H1 (cell line): ENCODE measurements around the gene CDKN2B-AS1. TPM values are rescaled to one million over a fixed set of nuclear protein-coding genes. Genes with fewer than 3 reads are reported as not detected.

Source experiments
- CTCF ChIA-PET: fragments of 300-600 bp; sonication (Branson Sonifier 250); formaldehyde crosslinking; loops from one replicate; lab custom pipeline; 2021; ENCODE audit not compliant: partially characterized antibody; lab: Charles Lee
- POLR2A ChIA-PET: fragments of 300-600 bp; sonication (Branson Sonifier 250); formaldehyde crosslinking; loops from one replicate; lab custom pipeline; 2021; ENCODE audit warnings: inconsistent platforms; ENCODE audit not compliant: partially characterized antibody; lab: Charles Lee
- DNase-seq, 2 experiments: peaks; one replicate each; pipeline versions ENCODE4 v3.0.0 to v3.0.0-alpha.2; 2010 to 2022; ENCODE audit warnings: low spot score in 2 of 2, low read depth in 1 of 2, mixed read lengths in 1 of 2
- FAIRE-seq: peaks from 2 replicates; lab custom pipeline; 2011; peaks lifted over from hg19 to GRCh38; lab: Jason Lieb, UNC
- H2AFZ ChIP-seq: 2 replicates; pipeline ENCODE4 v1.8.1; 2012; ENCODE audit warnings: low read length, inconsistent platforms
- H2AK5ac ChIP-seq: 2 replicates; pipeline ENCODE4 v1.6.1; 2013; ENCODE audit warnings: low read depth, low read length
- H2BK120ac ChIP-seq: replicated peaks from 2 replicates; pipeline ENCODE3; 2013; ENCODE audit warnings: low read depth, low read length, inconsistent platforms
- H2BK12ac ChIP-seq: 2 replicates; pipeline ENCODE4 v1.6.1; 2013; ENCODE audit warnings: low read depth, low read length
- H2BK15ac ChIP-seq: 2 replicates; pipeline ENCODE4 v1.6.1; 2013; ENCODE audit warnings: low read length
- H2BK20ac ChIP-seq: 2 replicates; pipeline ENCODE4 v1.6.1; 2013; ENCODE audit warnings: low read length
- H2BK5ac ChIP-seq: 2 replicates; pipeline ENCODE4 v1.6.1; 2013; ENCODE audit warnings: low read depth, low read length
- H3K14ac ChIP-seq: 2 replicates; pipeline ENCODE4 v1.6.1; 2013; ENCODE audit warnings: inconsistent platforms; ENCODE audit not compliant: insufficient read length
- H3K18ac ChIP-seq: 2 replicates; pipeline ENCODE4 v1.6.1; 2013; ENCODE audit warnings: low read length; ENCODE audit errors: extremely low read depth
- H3K23ac ChIP-seq: 2 replicates; pipeline ENCODE4 v1.6.1; 2013; ENCODE audit warnings: inconsistent platforms; ENCODE audit not compliant: insufficient read length
- H3K23me2 ChIP-seq: 2 replicates; pipeline ENCODE4 v1.6.1; 2013; ENCODE audit warnings: low read depth, low read length
- H3K27ac ChIP-seq: 2 replicates; pipeline ENCODE4 v1.6.1; 2011; ENCODE audit warnings: low read depth, low read length, inconsistent platforms
- H3K27me3 ChIP-seq, 4 experiments: replicated peaks in 1 of 4; 1 replicate in 1 of 4; 2 replicates in 3 of 4; pipeline versions ENCODE4 v1.6.1 to v1.8.1; 2011 to 2013; ENCODE audit warnings: low read length in 3 of 4, mild to moderate bottlenecking in 3 of 4, inconsistent platforms in 2 of 4, mixed read lengths in 2 of 4, moderate library complexity in 1 of 4; ENCODE audit not compliant: control insufficient read depth in 3 of 4, insufficient read depth in 3 of 4; ENCODE audit errors: extremely low read depth in 1 of 4
- H3K36me3 ChIP-seq, 4 experiments: 2 replicates each; pipeline versions ENCODE4 v1.6.1 to v1.8.1; 2011 to 2013; ENCODE audit warnings: mild to moderate bottlenecking in 4 of 4, low read length in 3 of 4, moderate library complexity in 2 of 4, control low read depth in 1 of 4, inconsistent platforms in 1 of 4; ENCODE audit not compliant: insufficient read depth in 4 of 4, control insufficient read depth in 2 of 4
- H3K4ac ChIP-seq: replicated peaks from 2 replicates; pipeline ENCODE3; 2013; ENCODE audit warnings: low read length, low read depth, mixed read lengths, inconsistent platforms; ENCODE audit not compliant: insufficient read length
- H3K4me1 ChIP-seq, 4 experiments: replicated peaks in 1 of 4; 1 replicate in 1 of 4; 2 replicates in 3 of 4; pipeline versions ENCODE4 v1.6.1 to v1.8.1; 2011 to 2013; ENCODE audit warnings: low read length in 3 of 4, inconsistent platforms in 2 of 4, mixed read lengths in 1 of 4; ENCODE audit not compliant: insufficient read depth in 4 of 4, control insufficient read depth in 3 of 4
- H3K4me2 ChIP-seq, 2 experiments: 2 replicates each; pipeline versions ENCODE4 v1.6.1 to v1.8.1; 2011 to 2013; ENCODE audit warnings: low read depth in 2 of 2, low read length in 2 of 2, control low read depth in 1 of 2, inconsistent platforms in 1 of 2, mild to moderate bottlenecking in 1 of 2; ENCODE audit not compliant: insufficient read depth in 1 of 2
- H3K4me3 ChIP-seq, 4 experiments: fragments of 200-600, 300-600 bp in 1 of 4; sonication (generic), shearing (Covaris generic), sonication (Bioruptor Twin) in 1 of 4; 2 replicates each; pipeline versions ENCODE4 v1.5.1 to v1.8.1; 2011 to 2016; ENCODE audit warnings: low read length in 4 of 4, low read depth in 3 of 4, control low read depth in 2 of 4, inconsistent platforms in 2 of 4, mild to moderate bottlenecking in 2 of 4, mixed read lengths in 1 of 4, moderate library complexity in 1 of 4; ENCODE audit not compliant: insufficient read depth in 2 of 4; ENCODE audit errors: extremely low read depth in 1 of 4
- H3K56ac ChIP-seq: replicated peaks from 2 replicates; pipeline ENCODE3; 2013; ENCODE audit warnings: low read depth, mild to moderate bottlenecking, mixed read lengths, low read length, inconsistent platforms; ENCODE audit not compliant: insufficient read length
- H3K79me1 ChIP-seq: 2 replicates; pipeline ENCODE4 v1.6.1; 2013; ENCODE audit warnings: low read depth, low read length, control low read depth
- H3K79me2 ChIP-seq, 2 experiments: 2 replicates each; pipeline versions ENCODE4 v1.6.1 to v1.8.1; 2012 to 2013; ENCODE audit warnings: low read length in 2 of 2, mild to moderate bottlenecking in 2 of 2, inconsistent platforms in 1 of 2; ENCODE audit not compliant: insufficient read depth in 2 of 2, control insufficient read depth in 1 of 2
- H3K9ac ChIP-seq, 4 experiments: replicated peaks in 1 of 4; 1 replicate in 1 of 4; 2 replicates in 3 of 4; pipeline versions ENCODE4 v1.6.1 to v1.8.1; 2011 to 2013; ENCODE audit warnings: low read depth in 3 of 4, low read length in 3 of 4, control low read depth in 2 of 4, mild to moderate bottlenecking in 2 of 4, moderate library complexity in 2 of 4, inconsistent platforms in 1 of 4; ENCODE audit errors: extremely low read depth in 1 of 4
- H3K9me3 ChIP-seq, 2 experiments: 2 replicates each; pipeline versions ENCODE4 v1.6.1 to v1.8.1; 2012 to 2013; ENCODE audit warnings: mild to moderate bottlenecking in 2 of 2, moderate library complexity in 2 of 2, control low read depth in 1 of 2, inconsistent platforms in 1 of 2, low read depth in 1 of 2, low read length in 1 of 2, mixed read lengths in 1 of 2; ENCODE audit not compliant: insufficient read depth in 2 of 2
- H4K20me1 ChIP-seq, 2 experiments: replicated peaks in 1 of 2; 2 replicates each; pipeline versions ENCODE3 to v1.8.1; 2011 to 2013; ENCODE audit warnings: inconsistent platforms in 2 of 2, low read length in 2 of 2, mild to moderate bottlenecking in 1 of 2; ENCODE audit not compliant: insufficient read depth in 2 of 2, control insufficient read depth in 1 of 2
- H4K5ac ChIP-seq: 2 replicates; pipeline ENCODE4 v1.6.1; 2013; ENCODE audit warnings: low read length, low read depth, mixed read lengths, inconsistent platforms; ENCODE audit not compliant: insufficient read length
- H4K8ac ChIP-seq: 2 replicates; pipeline ENCODE4 v1.8.0; 2013; ENCODE audit warnings: mild to moderate bottlenecking, moderate library complexity, low read length, inconsistent platforms; ENCODE audit not compliant: insufficient read depth; ENCODE audit errors: extremely low read depth
- H4K91ac ChIP-seq: replicated peaks from 2 replicates; pipeline ENCODE3; 2013; ENCODE audit warnings: low read length, mixed read lengths, inconsistent platforms; ENCODE audit not compliant: insufficient read length
- ASH2L ChIP-seq: fragments of 200-600, 300-600 bp; sonication (generic); IDR thresholded peaks from one replicate; pipeline ENCODE4 v1.7.1; 2017; ENCODE audit warnings: low read length
- CBX5 ChIP-seq: fragments of 300-800, 300-1000 bp; sonication (generic); IDR thresholded peaks from 2 replicates; pipeline ENCODE4 v1.7.1; 2016; ENCODE audit warnings: antibody characterized with exemption, low read length, low read depth
- KDM1A ChIP-seq: fragments of 200-600, 300-600 bp; sonication (generic); IDR thresholded peaks from 2 replicates; pipeline ENCODE4 v1.7.1; 2016; ENCODE audit warnings: mild to moderate bottlenecking, low read length, borderline replicate concordance
- MAFK ChIP-seq: IDR thresholded peaks from 2 replicates; pipeline ENCODE4 v1.6.1; 2012; ENCODE audit warnings: low read depth, mild to moderate bottlenecking, improper control_type of control experiment, low read length
- NANOG ChIP-seq: IDR thresholded peaks from 2 replicates; pipeline ENCODE4 v1.6.1; 2011; ENCODE audit warnings: low read length, low read depth, mild to moderate bottlenecking, inconsistent platforms; ENCODE audit not compliant: insufficient read depth, poor library complexity, severe bottlenecking
- PHF8 ChIP-seq: fragments of 200-600 bp; sonication (generic); conservative IDR thresholded peaks from 2 replicates; pipeline ENCODE4 v1.7.1; 2012; ENCODE audit warnings: low read depth, mild to moderate bottlenecking, inconsistent platforms, low read length, moderate library complexity
- POU5F1 ChIP-seq: IDR thresholded peaks from 2 replicates; pipeline ENCODE4 v1.6.1; 2011; ENCODE audit warnings: low read depth, mild to moderate bottlenecking, low read length, moderate library complexity
- RNF2 ChIP-seq: fragments of 200-900, 300-1000 bp; sonication (generic); IDR thresholded peaks from 2 replicates; pipeline ENCODE4 v1.7.1; 2016; ENCODE audit warnings: borderline replicate concordance, low read depth, mild to moderate bottlenecking, antibody characterized with exemption, low read length; ENCODE audit not compliant: poor library complexity, severe bottlenecking; ENCODE audit errors: missing control alignments
- SP1 ChIP-seq: IDR thresholded peaks from 2 replicates; pipeline ENCODE4 v1.6.1; 2011; ENCODE audit warnings: low read depth, low read length
- WGBS, 2 experiments: shearing (Covaris generic) in 1 of 2; methylation state at CpG; one replicate each; pipeline versions ENCODE4 v1.1.6 to v1.1.7; 2013 to 2015; ENCODE audit warnings: low lambda C conversion rate in 2 of 2, mixed read lengths in 2 of 2, inconsistent platforms in 1 of 2, low coverage in 1 of 2, missing lambda C conversion rate in 1 of 2; ENCODE audit not compliant: insufficient replicate concordance in 2 of 2, insufficient coverage in 1 of 2, insufficient read length in 1 of 2; ENCODE audit errors: extremely low coverage in 1 of 2, missing lambda C conversion rate in 1 of 2; 5-methylcytosine and 5-hydroxymethylcytosine counted together
- polyA plus RNA-seq, 7 experiments: library from polyadenylated mRNA; depleted of rRNA in 3 of 7; stranded (reverse) in 5 of 7; unstranded in 2 of 7; fragments of >200 nt in 5 of 7; fragments of 200-250 nt in 2 of 7; gene quantifications; 1 replicate in 5 of 7; 2 replicates in 1 of 7; 4 replicates in 1 of 7; pipeline versions ENCODE4 v1.2.1 to v1.2.3, GENCODE V29; 2011 to 2013; ENCODE audit warnings: missing spikeins in 2 of 7, mixed read lengths in 2 of 7
- total RNA-seq: library from RNA; stranded (reverse); fragmentation: NEBNext Ultra II Directional; extraction: Animal tissue kit (Norgen Biotek cat#: 25700); gene quantifications from 2 replicates; pipeline ENCODE4 v1.2.1, GENCODE V29; 2021
- TF ChIP-seq, protein P1 (sequence below): IDR thresholded peaks from 2 replicates; pipeline ENCODE4 v1.6.1; 2012; ENCODE audit warnings: inconsistent platforms

The CDKN2B-AS1 gene
- total and polyA plus RNA-seq, 2 of the 8 experiments (the other 6 are each of a cell fraction or from before 2014, with no cell fraction given), result not detected

DNA sequence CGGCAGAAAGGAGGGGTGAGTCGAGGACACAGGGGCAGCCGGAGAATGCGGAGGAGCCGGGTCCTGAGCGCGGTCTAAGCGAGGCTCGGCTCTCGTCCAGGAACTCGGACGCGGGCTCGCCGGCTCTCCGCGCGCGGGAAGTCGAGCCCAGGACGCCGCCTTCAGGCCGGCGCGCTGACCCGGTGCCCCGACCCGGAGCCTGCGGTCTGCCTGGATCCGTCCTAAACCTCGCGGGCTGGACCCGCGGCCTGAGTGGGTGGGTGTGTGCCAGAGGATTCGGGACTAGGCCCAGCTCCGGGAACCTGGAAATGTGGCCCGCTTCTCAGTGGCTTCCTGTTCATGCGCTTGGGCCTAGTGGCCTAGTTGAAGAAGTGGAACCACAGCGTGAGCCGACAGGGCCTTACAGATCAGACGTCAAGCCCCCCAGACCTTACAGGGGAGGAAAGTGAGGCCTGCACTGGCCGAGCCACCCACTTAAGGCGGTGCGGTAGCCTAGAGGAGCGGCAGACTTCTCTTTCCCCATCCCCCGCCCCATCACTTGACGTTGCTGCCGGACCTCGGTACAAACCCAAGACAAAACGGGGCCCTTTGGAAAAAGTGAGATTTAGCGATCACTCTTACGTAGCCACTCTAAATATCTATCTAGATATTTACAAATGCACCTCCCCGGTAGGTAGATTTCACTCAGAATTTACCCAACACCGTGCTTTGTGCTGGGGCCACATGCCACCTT is 1.2 kb downstream of the CDKN2B-AS1 start:
- H3K4me2 ChIP-seq, result peak overlapping the region; percentile 86 to 95
- peak in 1 of 2 experiments; percentile 80 for DNase-seq
- FAIRE-seq, result no peak
- H3K27me3 ChIP-seq, result peaks cover 22 to 66% (median 52%) of the 10 kb centered on the region in 4 experiments
- ChIA-PET CTCF (interaction anchor here (0.6 to 3.3 kb wide), 7 partner anchors 9 to 211 kb away, joined by 3 to 39 read pairs (median 6); partner anchors contain the start of gene CDKN2B), POLR2A (interaction anchor here (1.3 to 2.1 kb wide), 3 partner anchors 13 to 27 kb away, joined by 5 to 10 read pairs (median 5); partner anchors contain the start of gene CDKN2B)
- H2AFZ ChIP-seq, result peak overlapping the region; percentile 28; the same call in 1 of the 2 replicates
- no peak overlapping the region; the same call in none of the 2 replicates for H3K18ac ChIP-seq
- no peak overlapping the region for H4K5ac ChIP-seq
- H3K4ac ChIP-seq, result no peak overlapping the region
- H4K91ac ChIP-seq, result no peak overlapping the region
- no peaks in the 10 kb centered on the region for H3K79me1 ChIP-seq
- no peak overlapping the region for H3K27ac ChIP-seq
- H3K14ac ChIP-seq, result no peak overlapping the region
- no peak overlapping the region for H2BK15ac ChIP-seq
- H3K4me1 ChIP-seq, result peaks cover 4 to 26% (median 10%) of the 10 kb centered on the region in 4 experiments; a peak in 6 of 7 replicates
- H3K79me2 ChIP-seq, result no peaks in the 10 kb centered on the region
- 0 out of 2 replicates have a peak overlapping the region, but pooled peaks have one; percentile 35 for H2BK5ac ChIP-seq
- no peak overlapping the region for H3K23ac ChIP-seq
- H2BK120ac ChIP-seq, result no peak overlapping the region
- H4K8ac ChIP-seq, result peak overlapping the region; percentile 62
- H3K4me3 ChIP-seq, result peak overlapping the region; percentile 47 to 80 (median 75)
- peaks cover 25% of the 10 kb centered on the region for H3K23me2 ChIP-seq
- no peak overlapping the region for H2BK20ac ChIP-seq
- H4K20me1 ChIP-seq, result peaks cover 0 to 11% of the 10 kb centered on the region in 2 experiments
- WGBS, 2 experiments, result 1% methylated on average over 50 of the region's 54 CpGs; no CpG with 5 or more reads in 1 of the 2 experiments
- peak overlapping the region; percentile 65; the same call in 1 of the 2 replicates for H2BK12ac ChIP-seq
- no peaks in the 10 kb centered on the region for H3K36me3 ChIP-seq
- H3K9ac ChIP-seq, result no peak overlapping the region
- no peak overlapping the region for H2AK5ac ChIP-seq
- peak overlapping the region; percentile 73 for H3K56ac ChIP-seq
- H3K9me3 ChIP-seq, result no peaks in the 10 kb centered on the region
- TF ChIP-seq CBX5, result no peak
- TF ChIP-seq MAFK, result no peak
- no peak for TF ChIP-seq SP1
- TF ChIP-seq KDM1A, result no peak
- TF ChIP-seq, protein P1, sequence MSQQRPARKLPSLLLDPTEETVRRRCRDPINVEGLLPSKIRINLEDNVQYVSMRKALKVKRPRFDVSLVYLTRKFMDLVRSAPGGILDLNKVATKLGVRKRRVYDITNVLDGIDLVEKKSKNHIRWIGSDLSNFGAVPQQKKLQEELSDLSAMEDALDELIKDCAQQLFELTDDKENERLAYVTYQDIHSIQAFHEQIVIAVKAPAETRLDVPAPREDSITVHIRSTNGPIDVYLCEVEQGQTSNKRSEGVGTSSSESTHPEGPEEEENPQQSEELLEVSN, result peak; percentile 47; the same call in 1 of the 2 replicates
- TF ChIP-seq ASH2L, result peak; percentile 16
- peak; percentile 82 for TF ChIP-seq RNF2
- 0 out of 2 replicates have a peak, but pooled peaks have one; percentile 17 for TF ChIP-seq PHF8
- TF ChIP-seq POU5F1, result no peak
- TF ChIP-seq NANOG, result no peak
